GM12878 (cell line): ENCODE results near the gene HPSE2. TPM values are rescaled to one million over a fixed set of nuclear protein-coding genes. Genes with fewer than 3 reads are reported as not detected.

ENCODE experiments used
- ATAC-seq: fragments of 200-7000 bp; cut with Tn5 transposase; 3 replicates; pipeline ENCODE4 v1.9.1; 2020; ENCODE audit warnings: mild to moderate bottlenecking, moderate library complexity
- BruUV-seq: library from RNA; stranded (reverse); fragments of 400-500 nt; replicated peaks from 2 replicates; lab custom pipeline; 2021; lab: Mats Ljungman, UMichigan
- CTCF ChIA-PET: fragments of 300-600 bp; sonication (Branson Sonifier 250); formaldehyde crosslinking; extraction: SDS; loops from one replicate; lab custom pipeline; 2021; ENCODE audit warnings: inconsistent platforms; lab: Yijun Ruan, JAX
- POLR2A ChIA-PET: fragments of 350-600 bp; formaldehyde crosslinking; extraction: SDS; loops from one replicate; lab custom pipeline; 2021; ENCODE audit warnings: inconsistent platforms; lab: Charles Lee
- RAD21 ChIA-PET: fragments of 300-600 bp; sonication (Branson Sonifier 250); formaldehyde crosslinking; loops from one replicate; lab custom pipeline; 2023; ENCODE audit warnings: antibody characterized with exemption; ENCODE audit not compliant: unreplicated experiment; lab: Charles Lee
- SMC1A ChIA-PET: fragments of 300-600 bp; sonication (Branson Sonifier 250); formaldehyde crosslinking; loops from one replicate; lab custom pipeline; 2023; ENCODE audit not compliant: unreplicated experiment, uncharacterized antibody; lab: Charles Lee
- DNase-seq: peaks from one replicate; pipeline ENCODE4 v3.0.0-alpha.2; 2011; ENCODE audit warnings: low read depth, low spot score
- FAIRE-seq: peaks from 3 replicates; lab custom pipeline; 2011; peaks lifted over from hg19 to GRCh38; lab: Jason Lieb, UNC
- H2AFZ ChIP-seq: 2 replicates; pipeline ENCODE4 v1.6.0; 2011; ENCODE audit warnings: low read depth, low read length, control low read depth; ENCODE audit not compliant: control insufficient read depth
- H3K27ac ChIP-seq: 2 replicates; pipeline ENCODE4 v1.5.1; 2011; ENCODE audit warnings: control low read depth; ENCODE audit not compliant: control insufficient read depth, insufficient read depth
- H3K27me3 ChIP-seq, 2 experiments: replicated peaks in 1 of 2; 2 replicates each; pipeline versions ENCODE4 v1.6.0 to v1.6.1; 2011; ENCODE audit warnings: low read length in 1 of 2; ENCODE audit not compliant: control insufficient read depth in 2 of 2, insufficient read depth in 2 of 2
- H3K36me3 ChIP-seq, 2 experiments: 2 replicates each; pipeline ENCODE4 v1.5.1; 2011; ENCODE audit warnings: low read length in 1 of 2; ENCODE audit not compliant: control insufficient read depth in 2 of 2, insufficient read depth in 2 of 2
- H3K4me1 ChIP-seq: 2 replicates; pipeline ENCODE4 v1.6.1; 2011; ENCODE audit warnings: mild to moderate bottlenecking, low read length, moderate library complexity, mixed read lengths; ENCODE audit not compliant: control insufficient read depth, insufficient read depth
- H3K4me2 ChIP-seq: 2 replicates; pipeline ENCODE4 v1.6.0; 2011; ENCODE audit warnings: control low read depth; ENCODE audit not compliant: control insufficient read depth, insufficient read depth
- H3K4me3 ChIP-seq: fragments of 200-600 bp; sonication (generic); 2 replicates; pipeline ENCODE4 v1.5.1; 2016
- H3K79me2 ChIP-seq: 2 replicates; pipeline ENCODE4 v1.6.0; 2011; ENCODE audit warnings: low read length; ENCODE audit not compliant: control insufficient read depth, insufficient read depth
- H3K9ac ChIP-seq: 2 replicates; pipeline ENCODE4 v1.8.0; 2011; ENCODE audit warnings: low read length, control low read depth, mixed read lengths; ENCODE audit not compliant: control insufficient read depth, insufficient read depth
- H3K9me3 ChIP-seq: replicated peaks from 3 replicates; pipeline ENCODE4 v1.5.1; 2011; ENCODE audit warnings: mild to moderate bottlenecking, low read length; ENCODE audit not compliant: control insufficient read depth, insufficient read depth
- H4K20me1 ChIP-seq: 2 replicates; pipeline ENCODE4 v1.6.0; 2011; ENCODE audit not compliant: control insufficient read depth, insufficient read depth
- EGR1 ChIP-seq, 2 experiments: IDR thresholded peaks; 1 replicate in 1 of 2; 2 replicates in 1 of 2; pipeline ENCODE4 v1.6.1; 2011 to 2012; ENCODE audit warnings: low read depth in 2 of 2, low read length in 2 of 2, borderline replicate concordance in 1 of 2, mild to moderate bottlenecking in 1 of 2, moderate library complexity in 1 of 2
- LARP7 ChIP-seq: fragments of 450-650 bp; IDR thresholded peaks from 2 replicates; pipeline ENCODE4 v1.6.1; 2017; ENCODE audit warnings: mild to moderate bottlenecking
- MYB ChIP-seq: fragments of 150-350 bp; IDR thresholded peaks from 2 replicates; pipeline ENCODE4 v1.6.1; 2014; ENCODE audit warnings: mild to moderate bottlenecking, low read depth, low read length, borderline replicate concordance
- NFXL1 ChIP-seq: fragments of 450-650 bp; IDR thresholded peaks from 2 replicates; pipeline ENCODE4 v1.6.1; 2017; ENCODE audit warnings: antibody characterized with exemption, mild to moderate bottlenecking, borderline replicate concordance
- PML ChIP-seq: IDR thresholded peaks from 2 replicates; pipeline ENCODE4 v1.6.1; 2012; ENCODE audit warnings: low read length, inconsistent platforms
- SPI1 ChIP-seq: IDR thresholded peaks from 2 replicates; pipeline ENCODE4 v1.6.1; 2011; ENCODE audit warnings: low read depth, mild to moderate bottlenecking, low read length, moderate library complexity, borderline replicate concordance; ENCODE audit not compliant: insufficient read depth
- USF2 ChIP-seq: IDR thresholded peaks from 2 replicates; pipeline ENCODE4 v1.6.1; 2011; ENCODE audit warnings: low read depth, low read length, improper control_type of control experiment, borderline replicate concordance
- WRNIP1 ChIP-seq: IDR thresholded peaks from 2 replicates; pipeline ENCODE4 v1.6.1; 2011; ENCODE audit warnings: low read depth, low read length, improper control_type of control experiment, borderline replicate concordance
- WGBS: methylation state at CpG from one replicate; pipeline ENCODE4 v1.1.6; 2016; ENCODE audit warnings: low lambda C conversion rate; ENCODE audit not compliant: insufficient replicate concordance, insufficient coverage; ENCODE audit errors: missing lambda C conversion rate; 5-methylcytosine and 5-hydroxymethylcytosine counted together
- in situ Hi-C: fragments of 300-500 bp; cut with MboI; formaldehyde crosslinking; loops from 9 replicates; pipeline ENCODE4 v1.14.3; 2018; ENCODE audit warnings: mixed read lengths
- intact Hi-C: fragments of 100-400 bp; cut with micrococcal nuclease; formaldehyde crosslinking; loops from one replicate; pipeline ENCODE4 v1.14.2; 2022; ENCODE audit not compliant: unreplicated experiment
- polyA plus RNA-seq, 11 experiments: library from polyadenylated mRNA; depleted of rRNA in 4 of 11; unstranded in 6 of 11; stranded (reverse) in 5 of 11; fragments of >200 nt; fragmentation: Nextera tagmentation in 4 of 11; fragmentation: Illumina TruSeq in 1 of 11; extraction: Ambion mirVana in 4 of 11; extraction: Trizol in 1 of 11; gene quantifications; 1 replicate in 1 of 11; 2 replicates in 10 of 11; pipeline versions ENCODE4 v1.2.1 to v1.2.3, GENCODE V29; 2011 to 2016; ENCODE audit warnings: inconsistent platforms in 2 of 11, missing spikeins in 2 of 11, low read depth in 1 of 11
- total RNA-seq, 4 experiments: library from RNA; depleted of rRNA in 3 of 4; stranded (reverse); fragments of >200 nt in 3 of 4; fragmentation: Illumina TruSeq in 1 of 4; extraction: Trizol in 1 of 4; gene quantifications; 2 replicates each; pipeline versions ENCODE4 v1.2.1 to v1.2.3, GENCODE V29; 2013 to 2021
- TF ChIP-seq, protein P1 (sequence below): IDR thresholded peaks from 2 replicates; pipeline ENCODE4 v1.6.1; 2012; ENCODE audit warnings: low read depth, low read length, improper control_type of control experiment

The HPSE2 gene
- total and polyA plus RNA-seq, 10 of the 15 experiments (the other 5 are each of a cell fraction or from before 2014, with no cell fraction given) = 0.06 TPM; not detected in 9

DNA sequence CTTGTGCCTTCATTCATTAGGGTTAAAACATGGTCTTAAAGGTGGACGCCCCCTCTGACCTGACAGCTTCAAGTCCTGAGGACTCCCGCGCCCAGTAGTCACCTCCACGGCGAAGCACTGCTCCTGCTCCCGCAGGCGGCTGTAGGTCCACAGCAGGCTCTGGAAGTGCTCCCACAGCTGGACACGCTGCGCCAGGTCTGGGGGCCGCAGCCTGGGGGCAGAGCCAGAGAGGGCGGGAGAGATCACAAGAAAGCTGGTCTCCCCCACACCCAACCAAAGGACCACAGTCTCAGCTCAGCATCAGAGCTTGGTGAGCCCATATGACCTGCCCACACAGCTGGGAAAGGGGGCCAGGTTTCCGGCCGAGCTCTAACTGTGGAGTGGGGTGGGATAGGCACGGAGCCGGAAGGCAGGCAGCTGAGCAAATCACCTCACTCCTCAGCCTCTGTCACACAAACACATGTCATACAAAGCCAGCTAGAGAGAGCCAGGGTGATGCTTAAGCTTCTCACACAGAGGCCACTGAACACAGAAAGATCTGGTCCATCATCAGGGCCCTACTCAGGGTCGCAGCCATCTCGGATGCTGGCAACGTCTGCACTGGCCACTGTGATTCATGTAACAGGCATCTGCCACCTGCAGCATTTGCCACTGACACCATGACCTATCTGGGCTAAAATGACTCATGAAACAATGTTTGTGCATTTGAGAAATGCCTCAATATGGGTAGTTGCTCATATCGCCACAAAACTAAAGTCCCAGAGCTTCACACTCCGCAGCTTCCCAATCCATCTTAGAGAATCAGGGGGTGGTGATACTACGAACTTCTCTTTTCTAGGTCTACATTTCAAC, 801.5 kb downstream of the HPSE2 start:
- no TSS peak for BruUV-seq
- no peak for FAIRE-seq
- Histone ChIP-seq H3K4me2 (no peak overlapping the region), H3K4me3 (no peak overlapping the region), H3K36me3 (peaks cover 27 to 28% of the 10 kb centered on the region in 2 experiments), H2AFZ (no peak overlapping the region)
- RAD21 ChIA-PET = no interaction called here
- 98% methylated on average over 21 of the region's 21 CpGs for WGBS
- CTCF ChIA-PET = interaction anchor here (2.2 kb wide), 1 partner anchor 9 kb away, joined by 13 read pairs; no protein-coding TSS in a partner anchor
- POLR2A ChIA-PET = no interaction called here
- no peak for TF ChIP-seq USF2
- TF ChIP-seq EGR1 (IDR thresholded peaks at IDR 0.05; ENCODE audit: borderline replicate concordance in 1 of 2, low read depth in 2 of 2, low read length in 2 of 2) = no peak
- no peak for TF ChIP-seq WRNIP1
- TF ChIP-seq SPI1 = no peak
- TF ChIP-seq MYB = no peak
- TF ChIP-seq NFXL1 = no peak
- TF ChIP-seq PML = no peak
- TF ChIP-seq, protein P1, sequence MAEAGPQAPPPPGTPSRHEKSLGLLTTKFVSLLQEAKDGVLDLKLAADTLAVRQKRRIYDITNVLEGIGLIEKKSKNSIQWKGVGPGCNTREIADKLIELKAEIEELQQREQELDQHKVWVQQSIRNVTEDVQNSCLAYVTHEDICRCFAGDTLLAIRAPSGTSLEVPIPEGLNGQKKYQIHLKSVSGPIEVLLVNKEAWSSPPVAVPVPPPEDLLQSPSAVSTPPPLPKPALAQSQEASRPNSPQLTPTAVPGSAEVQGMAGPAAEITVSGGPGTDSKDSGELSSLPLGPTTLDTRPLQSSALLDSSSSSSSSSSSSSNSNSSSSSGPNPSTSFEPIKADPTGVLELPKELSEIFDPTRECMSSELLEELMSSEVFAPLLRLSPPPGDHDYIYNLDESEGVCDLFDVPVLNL = no peak
- TF ChIP-seq LARP7 = no peak
- TF ChIP-seq, all 136 proteins: peak for 0
- Histone ChIP-seq H3K79me2 (no peaks in the 10 kb centered on the region), H4K20me1 (no peaks in the 10 kb centered on the region), H3K9ac (no peak overlapping the region), H3K27ac (no peak overlapping the region), H3K9me3 (peaks cover 4% of the 10 kb centered on the region; the same call in 1 of the 3 replicates), H3K27me3 (no peaks in the 10 kb centered on the region), H3K4me1 (no peaks in the 10 kb centered on the region)
- no peak for ATAC-seq
- in situ Hi-C loops (no loop called here), intact Hi-C loops (no loop called here)
- DNase-seq = no peak
- SMC1A ChIA-PET = no interaction called here
